ENCODE data around the gene MAST1.
"Not testable (repeated sequence)": the region's sequence is repeated elsewhere in the genome, so short reads cannot be mapped to it uniquely, and the experiment has no call there.

Gene MAST1

DNA sequence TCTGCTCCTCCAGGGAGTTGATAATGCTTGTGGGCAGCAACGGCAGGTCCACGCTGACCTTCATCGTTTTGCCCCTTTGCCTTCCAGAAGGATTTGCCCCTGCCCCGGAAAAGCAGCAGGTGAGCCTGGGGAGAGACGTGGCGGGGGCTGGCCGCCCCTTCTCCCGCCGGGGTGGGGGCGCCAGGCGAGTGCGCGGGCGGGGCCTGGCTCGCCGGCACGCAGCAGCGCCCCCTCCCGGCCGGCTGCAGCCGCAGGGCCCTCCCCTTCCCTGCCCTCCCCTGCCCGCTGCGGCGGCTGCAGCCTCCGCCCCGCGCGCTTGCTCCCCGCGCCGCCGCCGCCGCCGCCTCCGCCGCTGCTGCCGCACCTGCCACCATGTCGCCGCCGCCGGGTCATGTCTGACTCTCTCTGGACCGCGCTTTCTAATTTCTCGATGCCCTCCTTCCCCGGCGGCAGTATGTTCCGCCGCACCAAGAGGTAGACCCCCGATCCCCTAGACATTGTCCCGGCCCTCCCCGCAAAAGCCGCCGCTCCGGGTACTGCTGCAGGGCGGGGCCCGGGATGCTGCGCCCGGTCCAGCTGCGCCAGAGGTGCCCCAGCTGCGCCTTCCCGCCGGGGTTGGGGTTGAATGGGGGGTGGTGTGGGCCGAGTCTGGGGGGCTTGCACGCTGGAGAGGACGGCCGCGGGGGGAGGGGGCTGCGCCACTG, at the start of gene MAST1:
TSS of gene MAST1 (plus strand) at position 334 of the 704 bp plus-strand sequence. CDS start at position 392, 58 bp downstream.
- DNase-seq (ENCODE audit: low read depth), result no peak

DNA sequence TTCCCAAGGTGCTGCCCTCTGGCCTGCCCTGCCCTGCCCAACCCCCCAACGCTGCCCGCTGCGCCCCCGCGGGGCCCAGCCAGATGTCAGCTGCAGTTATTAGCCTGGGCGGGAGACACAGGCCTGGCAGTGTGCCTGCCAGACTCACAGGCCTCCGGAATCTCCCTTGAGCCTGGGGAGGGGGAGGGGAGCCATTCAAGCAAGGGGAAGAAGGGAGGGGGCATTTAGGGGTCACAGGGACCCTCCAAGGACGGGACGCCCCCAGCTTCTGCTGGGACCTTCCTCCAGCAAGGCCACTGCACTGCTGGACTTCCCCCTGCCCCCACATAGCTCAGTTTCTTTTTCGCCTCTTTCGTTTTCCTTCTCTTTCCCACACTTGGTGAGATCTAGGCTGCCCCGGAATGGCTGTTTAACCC, 49.6 kb upstream of the MAST1 start:
- no peak for DNase-seq (ENCODE audit: low read depth)

DNA sequence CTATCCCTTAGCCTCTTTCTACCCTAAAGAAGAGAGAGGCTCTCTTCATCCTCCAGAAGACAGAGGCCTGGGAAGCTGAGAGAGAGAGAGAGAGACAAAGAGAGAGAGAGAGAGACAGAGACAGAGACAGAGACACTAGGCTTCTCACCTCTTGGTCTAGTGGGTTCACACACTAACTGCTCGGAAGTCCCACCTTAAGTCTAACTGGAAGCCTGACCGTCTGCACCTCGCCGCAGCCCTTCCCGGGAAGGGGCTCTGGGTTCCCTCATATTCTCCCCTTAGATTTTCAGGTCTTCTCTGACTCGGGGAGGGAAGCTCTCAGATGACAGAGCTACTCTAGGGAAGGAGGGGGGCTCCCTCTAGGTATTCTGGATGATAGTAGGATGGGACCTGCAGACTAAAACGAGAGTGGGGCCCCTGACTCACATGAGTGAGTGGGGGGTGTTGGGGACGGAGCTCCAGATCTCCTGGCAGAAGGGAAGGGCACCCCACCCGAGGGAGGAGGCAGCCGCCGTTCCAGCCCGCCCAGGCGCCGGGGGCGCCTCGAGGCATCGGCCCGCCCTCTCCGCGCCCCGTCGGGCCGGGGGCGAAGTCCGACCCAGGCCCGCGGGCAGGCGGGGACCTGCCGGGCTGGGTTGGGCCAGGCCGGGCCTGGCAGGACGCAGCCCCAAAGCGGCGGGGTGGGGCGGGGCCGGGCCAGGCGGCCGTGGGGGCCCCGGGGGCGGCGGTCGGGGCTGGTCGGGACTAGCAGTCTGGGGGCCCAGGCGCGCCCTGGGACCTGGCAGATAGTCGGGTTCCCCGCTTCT, 49.0 kb upstream of the MAST1 start:
- DNase-seq (ENCODE audit: low read depth), result no peak

DNA sequence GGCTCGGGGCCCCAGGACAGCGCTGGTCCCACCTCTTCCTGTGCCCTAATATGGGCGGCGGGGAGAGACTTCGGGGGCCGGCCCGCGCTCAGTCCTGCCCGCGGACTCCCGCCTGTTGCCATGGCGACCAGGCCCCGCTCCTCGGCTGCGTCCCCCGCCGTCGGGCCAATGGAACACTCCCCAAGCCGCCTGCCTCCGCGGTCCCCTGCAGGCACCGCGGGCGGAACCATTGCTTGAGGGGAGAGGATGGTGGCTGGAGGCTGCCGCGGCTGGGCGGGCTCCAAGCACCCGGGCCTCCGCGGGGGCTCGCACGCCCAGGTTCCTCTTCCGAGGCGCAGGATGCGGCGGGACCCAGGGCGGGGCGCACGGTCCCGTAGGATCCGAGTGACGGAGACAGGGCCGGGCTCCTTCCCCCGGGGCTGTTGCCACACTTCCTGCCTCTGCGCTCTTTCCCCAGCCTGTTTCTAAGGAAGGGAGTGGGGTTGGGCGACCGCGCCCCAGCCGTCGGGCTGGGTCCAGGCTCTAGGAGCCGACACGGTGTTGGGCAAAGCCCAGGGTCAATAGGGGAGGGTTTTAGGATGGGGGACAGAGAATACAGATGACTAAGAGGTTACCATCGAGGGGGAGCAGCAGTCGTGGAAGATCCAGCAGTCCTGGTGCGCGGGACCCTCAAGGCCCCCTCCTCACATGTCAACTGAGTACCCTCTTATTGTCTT, 48.3 kb upstream of the MAST1 start:
- peak; percentile 86 for DNase-seq (ENCODE audit: low read depth)

DNA sequence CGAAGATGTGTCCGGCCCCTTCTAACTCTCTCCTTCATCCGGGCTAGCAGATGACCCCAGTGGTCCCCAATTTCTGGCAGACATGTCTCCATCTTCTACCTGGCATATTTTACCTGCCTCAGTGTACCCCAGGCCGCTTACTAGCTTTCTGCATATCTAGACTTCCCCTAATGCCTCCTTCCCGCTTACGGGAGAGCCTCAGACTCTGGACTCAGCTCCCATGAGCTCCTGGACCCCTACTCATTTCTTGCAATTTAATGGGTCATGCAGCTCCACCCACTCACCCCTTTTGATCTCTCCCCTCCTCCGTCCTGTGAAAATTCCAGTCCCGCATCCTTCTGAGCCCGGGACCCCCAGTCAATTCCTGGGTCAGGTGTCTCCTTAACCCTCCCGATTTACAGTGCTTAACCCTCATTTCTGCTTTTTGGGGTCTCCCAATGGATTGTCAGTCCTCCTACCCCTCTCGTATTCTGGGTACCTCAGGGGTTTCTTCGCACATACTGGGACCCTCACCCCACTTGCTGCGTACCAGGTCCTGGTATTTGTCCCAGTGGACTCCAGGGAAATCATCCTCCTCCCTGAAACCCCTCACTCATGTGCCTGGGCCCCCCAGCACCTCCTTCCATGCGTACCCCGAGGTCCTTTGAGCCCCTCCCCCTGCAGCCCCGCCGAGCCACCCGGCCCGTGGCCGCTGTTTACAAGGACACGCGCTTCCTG, 47.5 kb upstream of the MAST1 start:
- no peak for DNase-seq (ENCODE audit: low read depth)

DNA sequence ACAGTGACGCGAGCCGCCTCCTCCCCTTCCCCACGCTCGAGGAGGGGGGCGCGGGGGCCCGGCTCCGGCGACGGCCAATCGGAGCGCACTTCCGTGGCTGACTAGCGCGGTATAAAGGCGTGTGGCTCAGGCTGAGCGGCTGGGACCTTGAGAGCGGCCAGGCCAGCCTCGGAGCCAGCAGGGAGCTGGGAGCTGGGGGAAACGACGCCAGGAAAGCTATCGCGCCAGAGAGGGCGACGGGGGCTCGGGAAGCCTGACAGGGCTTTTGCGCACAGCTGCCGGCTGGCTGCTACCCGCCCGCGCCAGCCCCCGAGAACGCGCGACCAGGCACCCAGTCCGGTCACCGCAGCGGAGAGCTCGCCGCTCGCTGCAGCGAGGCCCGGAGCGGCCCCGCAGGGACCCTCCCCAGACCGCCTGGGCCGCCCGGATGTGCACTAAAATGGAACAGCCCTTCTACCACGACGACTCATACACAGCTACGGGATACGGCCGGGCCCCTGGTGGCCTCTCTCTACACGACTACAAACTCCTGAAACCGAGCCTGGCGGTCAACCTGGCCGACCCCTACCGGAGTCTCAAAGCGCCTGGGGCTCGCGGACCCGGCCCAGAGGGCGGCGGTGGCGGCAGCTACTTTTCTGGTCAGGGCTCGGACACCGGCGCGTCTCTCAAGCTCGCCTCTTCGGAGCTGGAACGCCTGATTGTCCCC, 46.8 kb upstream of the MAST1 start, which contains the start of gene JUNB:
TSS of gene JUNB (plus strand) at position 142 of the 706 bp plus-strand sequence. CDS start at position 428, 286 bp downstream.
- peak; percentile 86 for DNase-seq (ENCODE audit: low read depth)

DNA sequence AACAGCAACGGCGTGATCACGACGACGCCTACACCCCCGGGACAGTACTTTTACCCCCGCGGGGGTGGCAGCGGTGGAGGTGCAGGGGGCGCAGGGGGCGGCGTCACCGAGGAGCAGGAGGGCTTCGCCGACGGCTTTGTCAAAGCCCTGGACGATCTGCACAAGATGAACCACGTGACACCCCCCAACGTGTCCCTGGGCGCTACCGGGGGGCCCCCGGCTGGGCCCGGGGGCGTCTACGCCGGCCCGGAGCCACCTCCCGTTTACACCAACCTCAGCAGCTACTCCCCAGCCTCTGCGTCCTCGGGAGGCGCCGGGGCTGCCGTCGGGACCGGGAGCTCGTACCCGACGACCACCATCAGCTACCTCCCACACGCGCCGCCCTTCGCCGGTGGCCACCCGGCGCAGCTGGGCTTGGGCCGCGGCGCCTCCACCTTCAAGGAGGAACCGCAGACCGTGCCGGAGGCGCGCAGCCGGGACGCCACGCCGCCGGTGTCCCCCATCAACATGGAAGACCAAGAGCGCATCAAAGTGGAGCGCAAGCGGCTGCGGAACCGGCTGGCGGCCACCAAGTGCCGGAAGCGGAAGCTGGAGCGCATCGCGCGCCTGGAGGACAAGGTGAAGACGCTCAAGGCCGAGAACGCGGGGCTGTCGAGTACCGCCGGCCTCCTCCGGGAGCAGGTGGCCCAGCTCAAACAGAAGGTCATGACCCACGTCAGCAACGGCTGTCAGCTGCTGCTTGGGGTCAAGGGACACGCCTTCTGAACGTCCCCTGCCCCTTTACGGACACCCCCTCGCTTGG, 46.1 kb upstream of the MAST1 start:
- no peak for DNase-seq (ENCODE audit: low read depth)

DNA sequence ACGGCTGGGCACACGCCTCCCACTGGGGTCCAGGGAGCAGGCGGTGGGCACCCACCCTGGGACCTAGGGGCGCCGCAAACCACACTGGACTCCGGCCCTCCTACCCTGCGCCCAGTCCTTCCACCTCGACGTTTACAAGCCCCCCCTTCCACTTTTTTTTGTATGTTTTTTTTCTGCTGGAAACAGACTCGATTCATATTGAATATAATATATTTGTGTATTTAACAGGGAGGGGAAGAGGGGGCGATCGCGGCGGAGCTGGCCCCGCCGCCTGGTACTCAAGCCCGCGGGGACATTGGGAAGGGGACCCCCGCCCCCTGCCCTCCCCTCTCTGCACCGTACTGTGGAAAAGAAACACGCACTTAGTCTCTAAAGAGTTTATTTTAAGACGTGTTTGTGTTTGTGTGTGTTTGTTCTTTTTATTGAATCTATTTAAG, 45.4 kb upstream of the MAST1 start:
- no peak for DNase-seq (ENCODE audit: low read depth)

DNA sequence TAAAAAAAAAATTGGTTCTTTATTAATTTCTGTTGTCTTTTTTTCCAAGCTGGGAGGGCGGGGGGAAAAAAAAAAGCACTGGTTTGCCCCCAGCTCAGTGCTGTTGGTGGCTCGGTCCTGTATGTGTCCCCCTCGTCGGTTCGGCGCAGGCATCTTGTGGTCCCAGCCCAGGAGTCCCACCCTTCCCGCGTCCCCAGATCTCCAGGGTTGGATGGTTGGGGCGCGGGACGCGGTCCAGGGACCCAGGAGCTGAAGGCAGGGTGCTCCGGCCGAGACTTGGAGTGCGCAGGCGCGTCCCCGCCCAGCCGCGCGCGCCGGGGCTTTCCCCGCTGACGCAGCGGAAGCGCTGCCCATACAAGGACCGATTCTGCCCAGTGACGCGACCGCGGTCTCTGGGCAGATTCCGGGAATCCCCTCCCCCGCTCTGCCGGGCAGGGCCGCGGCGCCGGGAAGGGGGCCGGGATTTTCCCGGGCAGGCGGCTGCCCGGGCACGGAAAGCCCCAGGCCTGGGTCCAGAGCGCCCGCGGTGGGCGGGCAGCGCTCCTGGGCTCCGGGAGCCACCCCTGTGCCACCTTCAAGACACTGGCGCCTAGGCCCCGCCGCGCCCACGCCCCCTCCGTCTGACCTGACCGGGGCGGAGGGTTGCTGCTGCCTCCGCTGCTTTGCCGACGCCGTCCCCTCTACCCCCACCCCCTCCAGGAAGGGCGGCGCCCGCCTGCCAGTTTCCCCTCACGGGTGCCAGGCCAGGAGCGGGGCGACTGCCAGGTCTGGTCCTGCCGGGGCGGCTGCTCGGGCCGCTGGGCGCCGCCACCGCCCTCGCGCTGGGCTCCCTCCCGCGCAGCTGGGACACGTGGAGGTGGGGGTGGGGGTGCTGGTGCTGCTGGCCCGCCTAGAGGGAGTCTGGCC, 44.8 kb upstream of the MAST1 start:
- DNase-seq (ENCODE audit: low read depth), result peak; percentile 81

DNA sequence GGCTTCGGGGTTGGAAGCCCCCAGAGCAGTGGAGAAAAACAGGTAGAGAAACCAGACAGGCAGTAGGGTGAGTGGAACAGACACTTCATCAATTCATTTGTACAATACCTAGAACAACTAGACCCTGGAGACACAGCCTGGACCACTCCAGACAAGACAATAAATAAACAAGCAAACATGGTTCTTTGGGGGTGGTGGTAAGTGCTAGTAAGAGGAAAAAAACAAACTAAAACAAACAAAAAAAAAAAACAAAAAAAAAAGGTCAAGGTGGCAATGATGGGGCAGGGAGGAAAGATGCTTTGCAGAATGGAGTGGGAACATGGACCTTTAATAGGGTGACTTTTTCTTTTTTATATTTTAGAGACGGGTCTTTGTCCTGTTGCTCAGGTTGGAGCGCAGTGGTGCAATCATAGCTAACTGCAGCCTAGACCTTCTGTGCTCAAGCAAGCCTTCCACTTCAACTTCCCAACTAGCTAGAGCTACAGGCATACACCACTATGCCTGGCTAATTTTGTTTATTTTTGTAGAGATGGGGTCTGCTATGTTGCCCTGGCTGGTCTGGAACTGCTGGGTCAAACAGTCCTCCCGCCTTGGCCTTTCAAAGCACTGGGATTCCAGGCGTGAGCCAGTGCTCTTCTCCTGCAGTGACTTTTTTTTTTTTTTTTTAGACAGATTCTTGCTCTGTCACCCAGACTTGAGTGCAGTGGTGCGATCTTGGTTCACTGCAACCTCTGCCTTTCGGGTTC, 43.9 kb upstream of the MAST1 start:
- no peak for DNase-seq (ENCODE audit: low read depth)

DNA sequence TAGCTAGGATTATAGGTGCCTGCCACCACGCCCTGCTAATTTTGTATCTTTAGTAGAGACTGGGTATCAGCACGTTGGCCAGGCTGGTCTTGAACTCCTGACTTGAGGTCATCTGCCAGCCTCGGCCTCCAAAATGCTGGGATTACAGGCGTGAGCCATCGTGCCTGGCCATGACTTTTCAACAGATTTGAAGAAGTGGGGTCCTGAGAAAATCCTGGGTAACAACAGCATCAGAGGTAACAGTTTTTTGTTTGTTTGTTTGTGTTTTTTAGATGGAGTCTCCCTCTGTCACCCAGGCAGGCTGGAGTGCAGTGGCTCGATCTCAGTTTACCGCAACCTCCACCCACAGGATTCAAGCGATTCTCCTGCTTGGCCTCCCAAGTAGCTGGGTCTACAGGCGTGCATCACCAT, 43.3 kb upstream of the MAST1 start:
- DNase-seq (ENCODE audit: low read depth), result no peak

DNA sequence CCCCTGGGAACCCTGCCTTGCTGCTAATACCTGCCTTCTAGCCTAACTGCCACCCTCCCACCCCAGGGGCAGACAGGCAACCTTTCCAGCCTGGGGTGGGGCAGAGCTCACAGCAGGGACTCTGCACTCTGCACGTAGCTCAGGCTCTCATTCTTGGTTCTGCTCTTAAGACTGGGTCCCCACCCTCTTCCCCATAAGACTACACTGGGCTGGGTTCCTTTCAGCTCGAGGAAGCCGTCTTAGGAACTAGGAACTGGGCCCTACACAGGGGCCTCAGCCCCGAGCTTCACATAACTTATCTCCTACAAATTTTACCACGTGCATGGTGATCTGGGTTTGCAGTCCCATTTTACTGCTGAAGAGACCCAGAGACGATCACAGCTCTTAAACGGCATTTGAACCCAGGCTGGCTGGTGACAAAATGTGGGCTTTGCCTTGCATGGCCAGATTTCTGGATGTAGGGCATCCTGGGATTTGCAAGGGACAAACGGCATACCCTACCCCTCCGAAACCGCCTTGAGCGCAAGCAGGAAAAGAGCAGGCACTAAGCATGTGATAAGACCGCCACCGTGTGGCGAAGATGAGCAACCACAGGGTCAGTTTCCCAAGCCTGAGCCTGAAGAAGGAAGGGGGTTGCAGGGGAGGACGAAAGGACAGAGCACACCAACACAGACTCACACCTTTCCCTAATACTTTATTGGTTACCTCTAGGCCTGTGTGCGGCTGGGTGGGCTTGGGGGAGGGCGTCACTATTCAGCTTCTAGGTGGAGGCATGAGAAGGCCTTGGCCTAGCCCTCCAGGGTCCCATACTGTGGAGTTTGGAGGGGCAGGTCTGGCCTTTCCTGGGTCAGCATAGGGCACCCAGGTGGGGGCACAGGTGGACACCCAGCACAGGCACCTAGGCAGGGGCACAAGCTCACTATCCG, 41.9 kb upstream of the MAST1 start:
- DNase-seq (ENCODE audit: low read depth), result no peak

DNA sequence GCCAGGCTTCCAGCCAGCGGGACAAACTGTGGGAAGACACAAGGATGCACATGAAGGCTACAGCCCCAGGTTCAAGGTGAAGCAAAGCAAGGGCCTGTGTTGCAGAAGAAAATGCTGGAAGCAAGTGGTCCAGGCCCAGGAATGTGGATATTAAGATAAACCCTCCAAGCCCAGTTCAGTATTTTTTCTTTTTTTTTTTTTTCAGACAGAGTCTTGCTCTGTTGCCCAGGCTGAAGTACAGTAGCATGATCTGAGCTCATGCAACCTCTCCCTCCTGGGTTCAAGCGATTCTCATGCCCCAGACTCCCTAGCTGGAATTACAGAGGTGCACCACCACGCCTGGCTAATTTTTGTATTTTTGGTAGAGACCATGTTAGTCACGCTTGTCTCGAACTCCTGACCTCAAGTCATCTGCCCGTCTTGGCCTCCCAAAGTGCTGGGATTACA, 41.2 kb upstream of the MAST1 start:
- no peak for DNase-seq (ENCODE audit: low read depth)

DNA sequence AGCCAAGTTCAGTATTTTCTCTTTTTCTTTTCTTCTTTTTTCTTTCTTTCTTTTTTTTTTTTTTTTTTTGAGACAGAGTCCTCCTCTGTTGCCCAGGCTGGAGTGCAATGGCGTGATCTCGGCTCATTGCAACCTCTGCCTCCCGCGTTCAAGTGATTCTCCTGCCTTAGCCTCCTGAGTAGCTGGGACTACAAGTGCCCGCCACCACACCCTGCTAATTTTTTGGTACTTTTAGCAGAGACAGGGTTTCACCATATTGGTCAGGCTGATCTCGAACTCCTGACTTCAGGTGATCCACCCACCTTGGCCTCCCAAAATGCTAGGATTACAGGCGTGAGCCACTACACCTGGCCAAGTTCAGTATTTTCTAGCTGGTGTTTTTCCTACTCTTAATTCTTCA, 40.7 kb upstream of the MAST1 start:
- DNase-seq (ENCODE audit: low read depth), result not testable (repeated sequence)

DNA sequence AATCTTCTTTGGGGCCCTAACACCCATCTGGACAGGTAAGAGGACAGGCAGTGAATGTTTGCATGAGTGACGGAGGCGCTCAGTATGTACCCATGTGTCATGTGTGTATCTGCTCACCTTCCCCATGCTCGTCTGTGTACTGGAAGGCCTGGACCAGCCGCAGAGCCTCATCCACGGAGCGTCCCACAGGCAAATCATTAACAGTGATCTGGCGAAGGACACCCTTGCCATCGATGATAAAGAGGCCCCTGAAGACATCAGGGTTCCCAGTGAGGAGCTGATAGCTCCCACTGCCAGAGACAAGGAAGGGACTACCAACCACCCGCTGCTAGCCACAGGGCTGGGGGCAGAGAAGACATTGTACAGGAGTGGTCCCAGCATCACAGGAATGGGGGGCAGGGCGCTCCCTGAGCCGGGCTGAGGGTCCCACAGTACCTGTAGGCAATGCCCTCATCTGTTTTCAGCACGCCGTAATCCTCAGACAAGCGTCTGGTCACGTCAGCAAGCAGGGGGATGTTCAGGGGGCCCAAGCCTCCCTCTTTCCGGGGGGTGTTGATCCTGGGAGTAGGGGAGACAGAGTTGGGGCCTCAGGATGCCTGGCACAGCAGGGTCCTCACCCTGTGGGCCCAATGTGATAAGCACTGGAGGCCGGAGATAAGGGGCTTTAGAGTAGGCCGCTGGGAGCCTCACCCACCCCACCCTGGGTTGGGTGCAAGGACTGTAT, 38.4 kb upstream of the MAST1 start:
- DNase-seq (ENCODE audit: low read depth), result no peak

DNA sequence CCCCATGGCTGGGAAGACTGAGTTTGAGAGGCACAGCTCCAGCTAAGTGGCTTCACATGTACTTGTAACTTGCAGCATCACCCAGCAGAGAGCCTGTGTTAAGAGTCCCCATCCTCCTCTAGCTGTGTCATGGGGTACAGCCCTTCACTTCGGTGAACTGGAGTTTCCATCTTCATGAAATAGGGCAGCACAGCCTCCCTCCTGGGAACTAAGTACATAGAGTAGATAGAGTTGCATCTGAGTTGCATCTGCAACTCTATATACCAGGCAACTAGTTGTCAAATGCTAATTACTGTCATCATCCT, 37.9 kb upstream of the MAST1 start:
- DNase-seq (ENCODE audit: low read depth), result no peak

DNA sequence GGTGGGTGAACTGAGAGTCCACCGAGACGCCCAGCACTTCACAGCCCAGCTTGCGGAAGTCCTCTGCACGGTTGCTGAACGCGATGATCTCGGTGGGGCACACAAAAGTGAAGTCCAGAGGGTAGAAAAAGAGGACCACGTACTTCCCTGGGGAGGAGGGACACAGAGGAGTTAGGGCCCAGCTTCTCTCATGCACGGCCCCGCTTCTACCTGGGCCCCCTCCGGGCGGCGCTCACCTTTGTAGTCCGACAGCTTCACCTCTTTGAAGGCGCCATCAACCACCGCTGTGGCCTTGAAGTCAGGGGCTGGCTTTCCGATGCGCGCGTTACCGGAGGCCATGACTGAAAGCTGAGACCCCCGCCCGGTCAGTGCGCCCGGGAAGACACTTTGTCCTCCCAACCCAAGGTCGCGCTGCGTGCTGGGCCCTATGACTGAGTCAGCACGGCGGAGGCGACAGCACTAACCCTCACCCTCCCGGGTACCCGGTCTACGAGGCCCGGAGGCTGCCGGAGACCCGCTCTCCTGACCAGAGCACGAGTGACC, 37.3 kb upstream of the MAST1 start:
- DNase-seq (ENCODE audit: low read depth), result no peak
